NB4 (cell line): ENCODE measurements around the gene POLR2L.

Source experiments
- DNase-seq: peaks from one replicate; pipeline ENCODE4 v3.0.0; 2010; ENCODE audit warnings: low read depth
- H3K4me3 ChIP-seq: one replicate; pipeline ENCODE4 v1.5.1; 2011; ENCODE audit warnings: mild to moderate bottlenecking, low read depth, low read length, moderate library complexity
- MYC ChIP-seq: IDR thresholded peaks from 2 replicates; pipeline ENCODE4 v1.6.1; 2011; ENCODE audit warnings: low read depth, low read length
- POLR2A ChIP-seq: IDR thresholded peaks from 2 replicates; pipeline ENCODE4 v1.6.1; 2011; ENCODE audit warnings: mild to moderate bottlenecking; ENCODE audit not compliant: insufficient read length; ENCODE audit errors: extremely low read depth
- TF ChIP-seq, protein P1 (sequence below): IDR thresholded peaks from one replicate; pipeline ENCODE4 v1.5.1; 2012; ENCODE audit warnings: low read depth, low read length
- TF ChIP-seq, protein P2 (sequence below): IDR thresholded peaks from 2 replicates; pipeline ENCODE4 v1.6.1; 2011; ENCODE audit warnings: low read depth, low read length

Gene POLR2L

DNA sequence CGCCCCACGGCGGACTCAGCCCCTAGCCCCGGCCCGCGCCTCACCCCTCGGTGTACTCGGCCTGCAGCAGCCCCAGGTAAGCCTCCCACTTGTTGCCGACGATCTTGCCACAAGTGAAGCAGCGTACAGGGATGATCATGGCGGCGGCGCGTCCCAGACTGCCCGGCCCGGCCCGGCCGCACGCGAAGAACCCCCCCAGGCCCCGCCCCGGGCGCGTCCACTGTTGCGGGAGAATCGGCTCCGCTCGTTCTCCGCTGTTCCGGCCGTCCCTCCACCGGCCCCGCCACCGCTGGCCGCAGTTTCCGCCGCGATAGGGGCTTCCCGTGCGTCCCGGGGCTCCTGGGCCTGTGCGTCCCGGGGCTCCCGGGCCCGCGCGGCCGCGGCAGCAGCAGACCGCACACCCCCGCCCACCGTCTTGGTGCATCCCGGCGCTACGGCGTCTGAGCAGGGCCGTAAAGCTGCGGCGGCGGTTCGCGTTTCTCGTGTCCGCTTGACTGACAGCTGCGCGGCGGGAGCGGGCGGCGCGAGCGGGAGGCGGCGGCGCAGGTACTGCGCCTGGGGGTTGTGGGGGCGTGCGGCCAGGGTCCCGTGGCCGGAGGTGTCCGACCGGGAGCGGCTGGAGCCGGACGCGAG lies at the start of gene POLR2L, which contains the start of gene TSPAN4:
Gene POLR2L, minus strand, starts transcription at position 160 of the 633 bp plus-strand sequence. Its CDS starts 21 bp downstream, at position 139.
Gene TSPAN4, plus strand, starts transcription at position 483 of the 633 bp plus-strand sequence. CDS start 7,453 bp downstream, outside the sequence.
- H3K4me3 ChIP-seq = peak within 1 kb of the TSS; percentile 89
- TF ChIP-seq, protein P1, sequence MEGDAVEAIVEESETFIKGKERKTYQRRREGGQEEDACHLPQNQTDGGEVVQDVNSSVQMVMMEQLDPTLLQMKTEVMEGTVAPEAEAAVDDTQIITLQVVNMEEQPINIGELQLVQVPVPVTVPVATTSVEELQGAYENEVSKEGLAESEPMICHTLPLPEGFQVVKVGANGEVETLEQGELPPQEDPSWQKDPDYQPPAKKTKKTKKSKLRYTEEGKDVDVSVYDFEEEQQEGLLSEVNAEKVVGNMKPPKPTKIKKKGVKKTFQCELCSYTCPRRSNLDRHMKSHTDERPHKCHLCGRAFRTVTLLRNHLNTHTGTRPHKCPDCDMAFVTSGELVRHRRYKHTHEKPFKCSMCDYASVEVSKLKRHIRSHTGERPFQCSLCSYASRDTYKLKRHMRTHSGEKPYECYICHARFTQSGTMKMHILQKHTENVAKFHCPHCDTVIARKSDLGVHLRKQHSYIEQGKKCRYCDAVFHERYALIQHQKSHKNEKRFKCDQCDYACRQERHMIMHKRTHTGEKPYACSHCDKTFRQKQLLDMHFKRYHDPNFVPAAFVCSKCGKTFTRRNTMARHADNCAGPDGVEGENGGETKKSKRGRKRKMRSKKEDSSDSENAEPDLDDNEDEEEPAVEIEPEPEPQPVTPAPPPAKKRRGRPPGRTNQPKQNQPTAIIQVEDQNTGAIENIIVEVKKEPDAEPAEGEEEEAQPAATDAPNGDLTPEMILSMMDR = no peak
- TF ChIP-seq MYC (peak; percentile 62), POLR2A (peak; percentile 92)
- TF ChIP-seq, protein P2, sequence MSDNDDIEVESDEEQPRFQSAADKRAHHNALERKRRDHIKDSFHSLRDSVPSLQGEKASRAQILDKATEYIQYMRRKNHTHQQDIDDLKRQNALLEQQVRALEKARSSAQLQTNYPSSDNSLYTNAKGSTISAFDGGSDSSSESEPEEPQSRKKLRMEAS = peak; percentile 86
- DNase-seq = peak; percentile 91

DNA sequence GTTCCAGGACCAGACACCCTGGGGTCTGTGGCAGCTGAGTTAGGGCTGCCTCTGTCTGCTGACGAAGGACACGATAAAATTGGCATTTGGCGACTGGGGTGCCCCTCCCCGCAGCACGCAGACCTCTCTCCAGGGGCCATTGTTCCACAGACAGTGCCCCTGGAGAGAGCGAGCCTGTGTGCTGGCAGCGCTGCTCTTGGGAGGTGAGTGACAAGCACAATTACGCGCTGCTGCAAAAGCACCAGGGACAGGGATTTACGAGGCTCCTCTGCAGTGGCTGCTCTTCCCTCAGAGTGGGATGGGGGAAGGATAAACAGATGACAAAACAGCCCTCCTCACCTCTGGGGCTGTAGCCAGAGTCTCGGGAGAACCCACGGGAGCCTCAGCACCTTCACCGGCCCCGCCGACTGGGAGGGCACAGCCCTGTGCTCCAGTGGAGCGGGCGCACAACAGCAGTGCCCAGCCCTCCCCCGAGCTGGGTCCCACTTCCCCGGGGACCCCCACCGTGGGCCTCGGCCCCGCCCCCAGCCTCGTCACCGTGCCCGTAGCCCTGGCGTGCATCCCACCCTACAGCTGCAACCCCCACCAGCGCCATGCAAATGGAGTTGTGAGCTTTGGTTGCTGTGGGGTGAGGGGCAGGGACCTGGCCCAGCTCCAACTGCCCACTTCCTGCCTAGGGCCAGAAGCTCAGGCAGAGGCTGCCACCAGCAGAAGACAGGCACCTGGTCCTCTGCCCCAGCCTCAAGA lies 48.6 kb upstream of the POLR2L start:
- TF ChIP-seq MYC = no peak
- TF ChIP-seq, protein P1 = no peak
- DNase-seq = no peak
- no peak overlapping the region for H3K4me3 ChIP-seq

DNA sequence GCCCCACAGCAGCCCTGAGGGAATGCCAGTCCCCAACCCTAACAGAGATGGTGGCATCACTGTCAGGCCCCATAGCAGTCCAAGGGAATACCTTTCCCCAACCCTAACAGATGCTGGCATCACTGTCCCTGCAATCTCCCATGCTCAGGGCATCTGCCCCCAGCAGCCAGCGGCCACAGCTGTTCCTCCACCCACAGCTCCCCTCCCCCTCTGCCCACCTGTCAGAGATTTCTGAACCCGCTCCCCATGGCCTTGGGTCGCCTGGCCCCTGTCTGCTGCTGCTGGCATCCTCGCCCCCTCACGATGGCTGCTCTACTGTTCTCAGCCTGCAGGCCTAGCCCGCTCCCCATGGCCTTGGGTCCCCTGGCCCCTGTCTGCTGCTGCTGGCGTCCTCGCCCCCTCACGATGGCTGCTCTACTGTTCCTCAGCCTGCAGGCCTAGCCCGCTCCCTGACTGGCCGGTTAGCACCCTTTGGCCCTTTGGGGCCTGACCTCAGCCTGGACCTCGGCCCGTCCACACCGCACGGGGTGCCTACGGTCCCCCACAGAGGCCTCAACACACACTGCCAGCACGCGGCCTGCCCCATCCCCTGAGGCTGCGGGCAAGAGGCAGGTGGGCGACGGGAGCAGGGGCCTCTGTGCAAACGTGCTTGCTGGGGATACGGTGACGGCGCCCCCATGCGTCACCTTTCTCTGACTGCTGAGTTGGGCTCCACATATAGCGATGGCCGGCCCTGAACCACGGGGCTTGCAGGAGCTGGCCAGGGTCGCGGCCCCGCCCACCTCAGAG lies 47.6 kb upstream of the POLR2L start:
- H3K4me3 ChIP-seq = no peak overlapping the region
- no peak for DNase-seq
- TF ChIP-seq, protein P2 = no peak

DNA sequence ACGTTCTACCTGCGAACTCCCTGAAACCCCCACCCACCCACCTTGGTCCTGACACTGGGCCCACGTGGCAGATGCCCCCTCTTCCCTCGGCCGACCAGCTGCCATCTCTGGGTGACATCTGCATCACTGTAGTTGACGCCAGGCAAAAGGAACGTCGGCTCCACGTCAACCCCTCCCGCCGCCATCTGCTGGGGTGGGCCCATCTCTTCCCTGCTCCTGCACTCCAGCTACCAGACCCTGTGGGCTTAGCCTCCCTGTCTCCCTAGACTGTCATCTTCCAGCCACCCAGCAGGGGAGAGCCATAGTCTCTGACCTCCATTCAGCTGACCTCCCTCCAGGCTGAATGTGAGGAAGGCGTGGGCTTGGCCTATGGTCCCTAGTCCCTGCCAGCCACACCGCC lies 46.9 kb upstream of the POLR2L start:
- TF ChIP-seq MYC (no peak), POLR2A (no peak)
- TF ChIP-seq, protein P2 = no peak
- TF ChIP-seq, protein P1 = no peak
- no peak for DNase-seq
- no peak overlapping the region for H3K4me3 ChIP-seq

DNA sequence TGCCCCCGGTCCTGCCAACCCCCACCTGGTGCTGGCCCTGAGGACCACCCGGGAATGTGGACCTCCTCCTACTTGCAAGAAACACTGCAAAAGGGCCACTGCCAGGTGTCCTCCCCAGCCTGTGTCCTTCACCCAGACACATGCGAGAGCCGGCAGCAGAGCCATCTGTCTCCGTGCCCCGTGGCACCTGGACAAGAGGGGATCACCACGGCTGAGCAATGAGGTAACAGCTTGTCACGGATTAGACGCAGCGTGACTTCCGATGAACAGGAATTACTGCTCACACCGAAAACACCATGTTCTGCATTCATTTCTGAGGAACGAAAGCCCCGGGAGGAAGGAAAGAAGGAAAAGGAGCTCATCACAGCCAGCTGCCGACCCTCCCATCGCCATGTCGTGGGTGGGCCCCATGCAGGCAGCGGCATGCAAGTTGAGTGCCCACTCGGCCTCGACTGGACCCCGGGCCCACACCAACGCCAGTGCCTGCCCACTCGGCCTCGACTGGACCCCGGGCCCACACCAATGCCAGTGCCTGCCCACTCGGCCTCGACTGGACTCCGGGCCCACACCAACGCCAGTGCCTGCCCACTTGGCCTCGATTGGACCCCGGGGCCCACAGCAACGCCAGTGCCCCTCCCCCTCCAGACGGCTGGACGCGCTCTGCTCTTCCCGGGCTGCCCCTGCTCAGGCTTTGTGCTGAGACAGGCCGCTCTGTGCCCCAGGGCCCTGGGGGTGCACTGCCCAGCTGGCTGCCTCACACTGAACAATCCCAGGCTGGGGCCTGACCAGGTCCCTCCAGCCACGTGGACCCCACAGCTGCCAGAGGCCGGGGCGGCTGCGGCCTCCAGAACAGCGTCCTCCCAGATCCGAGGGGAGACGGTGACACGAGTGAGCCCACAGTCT lies 46.2 kb upstream of the POLR2L start:
- no peak for DNase-seq
- no peak for TF ChIP-seq POLR2A
- TF ChIP-seq, protein P2 = no peak
- no peak overlapping the region for H3K4me3 ChIP-seq

DNA sequence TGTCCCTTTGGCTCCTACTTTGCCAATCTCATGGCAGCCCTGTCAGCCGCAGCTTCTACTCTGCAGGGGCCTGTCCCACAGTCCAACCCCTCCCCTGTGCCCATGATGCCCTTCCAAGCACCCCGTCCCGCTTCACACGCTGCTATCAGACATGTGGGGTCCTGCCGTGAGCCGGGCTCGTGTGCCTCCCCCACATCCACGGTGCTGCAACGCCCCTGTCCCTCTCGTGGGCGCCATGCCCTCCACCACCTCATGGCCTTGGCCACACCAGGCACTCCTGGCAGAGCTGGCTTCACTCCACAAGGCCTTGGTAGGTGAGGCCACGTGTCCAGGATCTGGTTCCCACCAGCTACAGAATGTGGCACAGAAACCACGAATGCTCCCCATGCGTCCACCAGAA lies 45.3 kb upstream of the POLR2L start:
- DNase-seq = no peak
- no peak overlapping the region for H3K4me3 ChIP-seq
- no peak for TF ChIP-seq POLR2A
- TF ChIP-seq, protein P2 = no peak
- TF ChIP-seq, protein P1 = no peak
- TF ChIP-seq MYC = no peak
